Suppressor macrophage treated with lipopolysaccharide for 1 hour (primary cell): Measurements from ENCODE around the gene ZNF385C.
A peak's percentile ranks its signal among the peaks of the same experiment; 100 is the strongest.
"Not testable (repeated sequence)": the region's sequence is repeated elsewhere in the genome, so short reads cannot be mapped to it uniquely, and the experiment has no call there.

ENCODE experiments used
- DNase-seq, 3 donors: peaks; one replicate each; pipeline ENCODE4 v3.0.0-alpha.2; 2020 to 2022

ZNF385C gene

GRCh38 chr17:42016941-42017865 lies 81.1 kb downstream of the ZNF385C start, which contains the start of gene DNAJC7:
Gene DNAJC7, minus strand, starts transcription at chr17:42017439. Its CDS starts 23 bp downstream, at chr17:42017416.
- peak; percentile 92 to 95 (median 95) for DNase-seq

- peak; percentile 42 to 53 (median 52) for DNase-seq
These were observed 81.9 kb downstream of the ZNF385C start for GRCh38 chr17:42016411-42016831.

- not testable (repeated sequence) for DNase-seq
These were observed 84.5 kb downstream of the ZNF385C start for GRCh38 chr17:42013740-42014139.

GRCh38 chr17:42012363-42012762 lies 85.9 kb downstream of the ZNF385C start:
- DNase-seq = not testable (repeated sequence)

- DNase-seq = peak; percentile 66 to 74 (median 71)
These were observed 87.3 kb downstream of the ZNF385C start for GRCh38 chr17:42010898-42011516.

GRCh38 chr17:42010266-42010680 lies 88.0 kb downstream of the ZNF385C start:
- peak; percentile 45 to 56 (median 46) for DNase-seq

- peak in 1 of 3 donors; percentile 28 for DNase-seq
These were observed 89.1 kb downstream of the ZNF385C start for GRCh38 chr17:42009170-42009569.

GRCh38 chr17:42005166-42005565 lies 93.1 kb downstream of the ZNF385C start:
- no peak for DNase-seq

GRCh38 chr17:42002792-42003301 lies 95.4 kb downstream of the ZNF385C start:
- no peak for DNase-seq

- DNase-seq = peak in 2 of 3 donors; percentile 25 to 32
These were observed 96.0 kb downstream of the ZNF385C start for GRCh38 chr17:42002175-42002791.

GRCh38 chr17:42001729-42002128 lies 96.5 kb downstream of the ZNF385C start:
- no peak for DNase-seq

- peak in 2 of 3 donors; percentile 22 to 32 for DNase-seq
These were observed 97.7 kb downstream of the ZNF385C start for GRCh38 chr17:42000413-42001133.

GRCh38 chr17:41998497-41998896 lies 99.8 kb downstream of the ZNF385C start:
- no peak for DNase-seq

GRCh38 chr17:41996855-41997164 lies 101.5 kb downstream of the ZNF385C start:
- no peak for DNase-seq

GRCh38 chr17:41992576-41992975 lies 105.7 kb downstream of the ZNF385C start:
- no peak for DNase-seq

- DNase-seq = no peak
These were observed 108.4 kb downstream of the ZNF385C start for GRCh38 chr17:41989702-41990419.

GRCh38 chr17:41988418-41988817 lies 109.9 kb downstream of the ZNF385C start:
- no peak for DNase-seq

GRCh38 chr17:41987642-41988041 lies 110.6 kb downstream of the ZNF385C start:
- DNase-seq = no peak

- no peak for DNase-seq
These were observed 111.6 kb downstream of the ZNF385C start for GRCh38 chr17:41986634-41987033.

GRCh38 chr17:41985919-41986318 lies 112.4 kb downstream of the ZNF385C start:
- no peak for DNase-seq

GRCh38 chr17:41984454-41984853 lies 113.8 kb downstream of the ZNF385C start:
- DNase-seq = no peak
